T-helper 9 cell (primary cell): ENCODE measurements around the gene SENP5.
A peak's percentile ranks its signal among the peaks of the same experiment; 100 is the strongest.

ENCODE experiments used
- DNase-seq: peaks from one replicate; pipeline ENCODE4 v3.0.0-alpha.2; 2020

SENP5 gene

GRCh38 chr3:196969660-196970546, 102.2 kb downstream of the SENP5 start:
- peak; percentile 65 for DNase-seq

GRCh38 chr3:196970547-196971093, 102.9 kb downstream of the SENP5 start:
- DNase-seq = no peak

GRCh38 chr3:196971094-196971698, 103.5 kb downstream of the SENP5 start:
- DNase-seq = no peak

GRCh38 chr3:196974661-196975060, 106.9 kb downstream of the SENP5 start:
- DNase-seq = no peak

GRCh38 chr3:196975349-196975748, 107.6 kb downstream of the SENP5 start:
- DNase-seq = no peak

GRCh38 chr3:196976941-196977340, 109.2 kb downstream of the SENP5 start:
- DNase-seq = no peak

- DNase-seq = no peak
These were observed 111.8 kb downstream of the SENP5 start for GRCh38 chr3:196979545-196979944.

- DNase-seq = no peak
These were observed 113.9 kb downstream of the SENP5 start for GRCh38 chr3:196981657-196982056.

GRCh38 chr3:196983186-196983585, 115.5 kb downstream of the SENP5 start:
- no peak for DNase-seq
